Endothelial cell of umbilical vein (primary cell): ENCODE data around the gene NUDCD3.

Experiments used
- CTCF ChIP-seq, 2 donors: IDR thresholded peaks; 1 replicate in 1 of 2; 2 replicates in 1 of 2; pipeline ENCODE4 v1.5.1; 2011; ENCODE audit warnings: low read length in 2 of 2, mild to moderate bottlenecking in 2 of 2, moderate library complexity in 2 of 2, control low read depth in 1 of 2, inconsistent platforms in 1 of 2, low read depth in 1 of 2; ENCODE audit not compliant: insufficient read depth in 1 of 2; ENCODE audit errors: extremely low read depth in 1 of 2
- EZH2 ChIP-seq: IDR thresholded peaks from 2 replicates; pipeline ENCODE4 v1.6.1; 2012; ENCODE audit warnings: borderline replicate concordance, low read depth, mild to moderate bottlenecking, moderate library complexity, low read length, inconsistent platforms; ENCODE audit not compliant: severe bottlenecking
- GATA2 ChIP-seq: IDR thresholded peaks from 2 replicates; pipeline ENCODE4 v1.7.0; 2011; ENCODE audit warnings: low read depth, mild to moderate bottlenecking, moderate library complexity, mixed read lengths, low read length; ENCODE audit not compliant: insufficient read length, insufficient read depth
- MAX ChIP-seq: IDR thresholded peaks from 2 replicates; pipeline ENCODE4 v1.6.1; 2011; ENCODE audit not compliant: insufficient read depth, insufficient read length
- MYC ChIP-seq: IDR thresholded peaks from one replicate; pipeline ENCODE4 v1.6.1; 2011; ENCODE audit warnings: mild to moderate bottlenecking, low read depth, low read length
- POLR2A ChIP-seq: IDR thresholded peaks from 2 replicates; pipeline ENCODE4 v1.6.1; 2012; ENCODE audit warnings: low read depth, mild to moderate bottlenecking, control low read depth, low read length
- POLR2AphosphoS5 ChIP-seq: IDR thresholded peaks from 2 replicates; pipeline ENCODE4 v1.6.1; 2012; ENCODE audit warnings: low read depth, mild to moderate bottlenecking, control low read depth, low read length, moderate library complexity; ENCODE audit not compliant: insufficient read depth

GRCh38 chr7:44491229-44491628, 771 bp upstream of the NUDCD3 start:
- TF ChIP-seq CTCF (IDR thresholded peaks at IDR 0.05; ENCODE audit: extremely low read depth in 1 of 2, insufficient read depth in 1 of 2, low read depth in 1 of 2, low read length in 2 of 2) (no peak), POLR2AphosphoS5 (no peak), GATA2 (no peak), MAX (no peak), EZH2 (no peak), POLR2A (no peak), MYC (no peak)
